K562 (cell line): ENCODE results near the gene CD14. TPM values are rescaled to one million over a fixed set of nuclear protein-coding genes. Genes with fewer than 3 reads are reported as not detected.

Source experiments
- ARHGAP35 ChIP-seq: fragments of 450-650 bp; IDR thresholded peaks from 2 replicates; pipeline ENCODE4 v1.6.1; 2018; ENCODE audit not compliant: partially characterized antibody
- ATF1 ChIP-seq, 2 experiments: fragments of 450-650 bp in 1 of 2; IDR thresholded peaks; 2 replicates each; pipeline ENCODE4 v1.6.1; 2016; ENCODE audit warnings: missing compliant biosample characterization in 1 of 2, missing genetic modification characterization in 1 of 2
- CBFA2T2 ChIP-seq: fragments of 450-650 bp; conservative IDR thresholded peaks from 2 replicates; pipeline ENCODE4 v1.6.1; 2017; ENCODE audit warnings: mild to moderate bottlenecking
- CEBPG ChIP-seq, 3 experiments: fragments of 200-800 bp in 1 of 3; sonication (Bioruptor generic) in 1 of 3; sonication (generic) in 1 of 3; formaldehyde crosslinking in 1 of 3; IDR thresholded peaks in 2 of 3; conservative IDR thresholded peaks in 1 of 3; 2 replicates each; pipeline versions ENCODE4 v1.6.1 to v1.8.0; 2016 to 2022; ENCODE audit warnings: missing compliant biosample characterization in 2 of 3, missing genetic modification characterization in 2 of 3, mild to moderate bottlenecking in 1 of 3, missing genetic modification reagents in 1 of 3
- EGR1 ChIP-seq: fragments of 450-650 bp; conservative IDR thresholded peaks from 2 replicates; pipeline ENCODE4 v1.6.1; 2017; ENCODE audit warnings: mild to moderate bottlenecking
- EP300 ChIP-seq: IDR thresholded peaks from 2 replicates; pipeline ENCODE4 v1.6.1; 2012; ENCODE audit warnings: low read length, improper control_type of control experiment
- L3MBTL2 ChIP-seq: fragments of 450-650 bp; IDR thresholded peaks from 2 replicates; pipeline ENCODE4 v1.6.1; 2016; ENCODE audit warnings: mild to moderate bottlenecking, moderate library complexity
- MAFK ChIP-seq: IDR thresholded peaks from 2 replicates; pipeline ENCODE4 v1.6.1; 2011; ENCODE audit warnings: low read length, improper control_type of control experiment
- NCOA2 ChIP-seq, 2 experiments: fragments of 450-650 bp; IDR thresholded peaks; 2 replicates each; pipeline ENCODE4 v1.6.1; 2018; ENCODE audit warnings: mild to moderate bottlenecking in 2 of 2, moderate library complexity in 1 of 2; ENCODE audit not compliant: partially characterized antibody in 2 of 2
- NEUROD1 ChIP-seq: fragments of 150-350 bp; IDR thresholded peaks from 2 replicates; pipeline ENCODE4 v1.6.1; 2014; ENCODE audit warnings: borderline replicate concordance, low read length, low read depth; ENCODE audit not compliant: partially characterized antibody
- RCOR1 ChIP-seq, 2 experiments: IDR thresholded peaks; 2 replicates each; pipeline ENCODE4 v1.6.1; 2012; ENCODE audit warnings: low read depth in 2 of 2, low read length in 2 of 2, borderline replicate concordance in 1 of 2, improper control_type of control experiment in 1 of 2
- RFX7 ChIP-seq: fragments of 250-450 bp; sonication (Bioruptor Pico); IDR thresholded peaks from 2 replicates; pipeline ENCODE4 v1.5.1; 2021; ENCODE audit warnings: mild to moderate bottlenecking
- STAT5A ChIP-seq: IDR thresholded peaks from 2 replicates; pipeline ENCODE4 v1.6.1; 2012; ENCODE audit warnings: low read length, inconsistent platforms, borderline replicate concordance
- TEAD1 ChIP-seq, 2 experiments: fragments of 450-650 bp in 1 of 2; sonication (generic) in 1 of 2; formaldehyde crosslinking; IDR thresholded peaks; 2 replicates each; pipeline versions ENCODE4 v1.4.0 to v1.8.0; 2020 to 2022; ENCODE audit warnings: mild to moderate bottlenecking in 2 of 2, missing genetic modification reagents in 1 of 2
- TOE1 ChIP-seq, 2 experiments: fragments of 450-650 bp in 1 of 2; sonication (generic) in 1 of 2; formaldehyde crosslinking in 1 of 2; IDR thresholded peaks; 2 replicates each; pipeline versions ENCODE4 v1.7.1 to v1.8.0; 2016 to 2022; ENCODE audit warnings: borderline replicate concordance in 2 of 2, mild to moderate bottlenecking in 2 of 2, antibody characterized with exemption in 1 of 2, inconsistent platforms in 1 of 2, low read depth in 1 of 2, missing genetic modification reagents in 1 of 2, moderate library complexity in 1 of 2
- ZNF212 ChIP-seq: fragments of 450-650 bp; formaldehyde crosslinking; IDR thresholded peaks from 2 replicates; pipeline ENCODE4 v1.4.0; 2020; ENCODE audit warnings: mild to moderate bottlenecking
- polyA plus RNA-seq, 8 experiments: library from polyadenylated mRNA; depleted of rRNA in 4 of 8; stranded (reverse) in 5 of 8; unstranded in 3 of 8; fragments of >200 nt; fragmentation: Nextera tagmentation in 2 of 8; fragmentation: Illumina TruSeq in 1 of 8; extraction: Ambion mirVana in 2 of 8; extraction: Trizol in 1 of 8; gene quantifications; 2 replicates each; pipeline versions ENCODE4 v1.2.1 to v1.2.3, GENCODE V29; 2011 to 2014; ENCODE audit warnings: inconsistent platforms in 1 of 8, missing spikeins in 1 of 8
- total RNA-seq, 7 experiments: library from RNA; depleted of rRNA in 6 of 7; stranded (reverse); fragments of >200 nt in 6 of 7; fragmentation: Illumina TruSeq in 2 of 7; extraction: Trizol in 2 of 7; gene quantifications; 2 replicates each; pipeline versions ENCODE4 v1.2.1 to v1.2.3, GENCODE V29; 2011 to 2021; ENCODE audit warnings: low replicate concordance in 1 of 7
- TF ChIP-seq, protein P1 (sequence below): fragments of 200-800 bp; sonication (Bioruptor generic); IDR thresholded peaks from 2 replicates; pipeline ENCODE4 v1.6.1; 2016; ENCODE audit warnings: missing genetic modification characterization, missing compliant biosample characterization
- TF ChIP-seq, protein P2 (sequence below): sonication (generic); formaldehyde crosslinking; IDR thresholded peaks from 2 replicates; pipeline ENCODE4 v1.8.1; 2023; ENCODE audit warnings: mild to moderate bottlenecking, missing genetic modification reagents, moderate library complexity
- TF ChIP-seq, protein P3 (sequence below): sonication (generic); formaldehyde crosslinking; IDR thresholded peaks from 2 replicates; pipeline ENCODE4 v1.8.1; 2023; ENCODE audit warnings: mild to moderate bottlenecking, missing genetic modification reagents

CD14 gene
- total and polyA plus RNA-seq, 9 of the 15 experiments (the other 6 are each of a cell fraction or from before 2014, with no cell fraction given) = 0.07 to 0.47 (median 0.14) TPM; not detected in 2

DNA sequence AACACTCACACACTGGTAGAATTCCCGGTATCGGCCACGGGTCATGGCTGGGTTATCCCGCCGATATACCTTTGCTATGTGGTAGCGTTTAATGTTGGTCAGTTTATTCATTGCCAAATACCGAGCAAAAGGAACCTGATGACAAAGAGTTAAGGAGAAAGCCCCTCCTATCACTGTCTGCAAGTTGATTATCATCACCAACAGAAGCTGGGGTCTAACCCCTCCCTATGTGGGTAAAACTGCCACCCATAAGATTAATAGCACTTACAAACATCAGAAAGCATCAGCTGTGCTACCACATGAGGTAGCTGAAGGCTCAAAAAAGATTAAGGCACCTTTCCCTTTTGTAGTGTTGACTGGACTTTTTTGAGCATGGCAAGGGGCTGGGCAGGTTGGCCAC lies 46.0 kb upstream of the CD14 start (continued):
- TF ChIP-seq ZNF212 (CRISPR knock-in tag) = no peak
- TF ChIP-seq, protein P1, sequence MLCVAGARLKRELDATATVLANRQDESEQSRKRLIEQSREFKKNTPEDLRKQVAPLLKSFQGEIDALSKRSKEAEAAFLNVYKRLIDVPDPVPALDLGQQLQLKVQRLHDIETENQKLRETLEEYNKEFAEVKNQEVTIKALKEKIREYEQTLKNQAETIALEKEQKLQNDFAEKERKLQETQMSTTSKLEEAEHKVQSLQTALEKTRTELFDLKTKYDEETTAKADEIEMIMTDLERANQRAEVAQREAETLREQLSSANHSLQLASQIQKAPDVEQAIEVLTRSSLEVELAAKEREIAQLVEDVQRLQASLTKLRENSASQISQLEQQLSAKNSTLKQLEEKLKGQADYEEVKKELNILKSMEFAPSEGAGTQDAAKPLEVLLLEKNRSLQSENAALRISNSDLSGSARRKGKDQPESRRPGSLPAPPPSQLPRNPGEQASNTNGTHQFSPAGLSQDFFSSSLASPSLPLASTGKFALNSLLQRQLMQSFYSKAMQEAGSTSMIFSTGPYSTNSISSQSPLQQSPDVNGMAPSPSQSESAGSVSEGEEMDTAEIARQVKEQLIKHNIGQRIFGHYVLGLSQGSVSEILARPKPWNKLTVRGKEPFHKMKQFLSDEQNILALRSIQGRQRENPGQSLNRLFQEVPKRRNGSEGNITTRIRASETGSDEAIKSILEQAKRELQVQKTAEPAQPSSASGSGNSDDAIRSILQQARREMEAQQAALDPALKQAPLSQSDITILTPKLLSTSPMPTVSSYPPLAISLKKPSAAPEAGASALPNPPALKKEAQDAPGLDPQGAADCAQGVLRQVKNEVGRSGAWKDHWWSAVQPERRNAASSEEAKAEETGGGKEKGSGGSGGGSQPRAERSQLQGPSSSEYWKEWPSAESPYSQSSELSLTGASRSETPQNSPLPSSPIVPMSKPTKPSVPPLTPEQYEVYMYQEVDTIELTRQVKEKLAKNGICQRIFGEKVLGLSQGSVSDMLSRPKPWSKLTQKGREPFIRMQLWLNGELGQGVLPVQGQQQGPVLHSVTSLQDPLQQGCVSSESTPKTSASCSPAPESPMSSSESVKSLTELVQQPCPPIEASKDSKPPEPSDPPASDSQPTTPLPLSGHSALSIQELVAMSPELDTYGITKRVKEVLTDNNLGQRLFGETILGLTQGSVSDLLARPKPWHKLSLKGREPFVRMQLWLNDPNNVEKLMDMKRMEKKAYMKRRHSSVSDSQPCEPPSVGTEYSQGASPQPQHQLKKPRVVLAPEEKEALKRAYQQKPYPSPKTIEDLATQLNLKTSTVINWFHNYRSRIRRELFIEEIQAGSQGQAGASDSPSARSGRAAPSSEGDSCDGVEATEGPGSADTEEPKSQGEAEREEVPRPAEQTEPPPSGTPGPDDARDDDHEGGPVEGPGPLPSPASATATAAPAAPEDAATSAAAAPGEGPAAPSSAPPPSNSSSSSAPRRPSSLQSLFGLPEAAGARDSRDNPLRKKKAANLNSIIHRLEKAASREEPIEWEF (CRISPR knock-in tag) = no peak
- no peak for TF ChIP-seq MAFK
- 0 out of 4 replicates have a peak, but pooled peaks of 1 of the 2 experiments have one; percentile 19 for TF ChIP-seq RCOR1 (IDR thresholded peaks at IDR 0.05; ENCODE audit: borderline replicate concordance in 1 of 2, low read depth in 2 of 2, low read length in 2 of 2)
- TF ChIP-seq TOE1 (IDR thresholded peaks at IDR 0.05; ENCODE audit: borderline replicate concordance) = no peak
- TF ChIP-seq TOE1 (CRISPR knock-in tag; IDR thresholded peaks at IDR 0.05; ENCODE audit: borderline replicate concordance, low read depth) = no peak
- peak; percentile 77 for TF ChIP-seq CBFA2T2
- no peak for TF ChIP-seq CEBPG (CRISPR knock-in tag; IDR thresholded peaks at IDR 0.05)
- TF ChIP-seq CEBPG (tag; conservative IDR thresholded peaks at IDR 0.05 in 1 of 2, IDR thresholded peaks at IDR 0.05 in 1 of 2) = no peak
- no peak for TF ChIP-seq ARHGAP35
- TF ChIP-seq NCOA2 (IDR thresholded peaks at IDR 0.05; ENCODE audit: partially characterized antibody in 2 of 2) = no peak
- TF ChIP-seq, protein P2, sequence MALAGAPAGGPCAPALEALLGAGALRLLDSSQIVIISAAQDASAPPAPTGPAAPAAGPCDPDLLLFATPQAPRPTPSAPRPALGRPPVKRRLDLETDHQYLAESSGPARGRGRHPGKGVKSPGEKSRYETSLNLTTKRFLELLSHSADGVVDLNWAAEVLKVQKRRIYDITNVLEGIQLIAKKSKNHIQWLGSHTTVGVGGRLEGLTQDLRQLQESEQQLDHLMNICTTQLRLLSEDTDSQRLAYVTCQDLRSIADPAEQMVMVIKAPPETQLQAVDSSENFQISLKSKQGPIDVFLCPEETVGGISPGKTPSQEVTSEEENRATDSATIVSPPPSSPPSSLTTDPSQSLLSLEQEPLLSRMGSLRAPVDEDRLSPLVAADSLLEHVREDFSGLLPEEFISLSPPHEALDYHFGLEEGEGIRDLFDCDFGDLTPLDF = no peak
- no peak for TF ChIP-seq RFX7 (CRISPR knock-in tag)
- peak; percentile 61; the same call in 1 of the 2 replicates for TF ChIP-seq STAT5A
- TF ChIP-seq EGR1 = no peak
- TF ChIP-seq, protein P3, sequence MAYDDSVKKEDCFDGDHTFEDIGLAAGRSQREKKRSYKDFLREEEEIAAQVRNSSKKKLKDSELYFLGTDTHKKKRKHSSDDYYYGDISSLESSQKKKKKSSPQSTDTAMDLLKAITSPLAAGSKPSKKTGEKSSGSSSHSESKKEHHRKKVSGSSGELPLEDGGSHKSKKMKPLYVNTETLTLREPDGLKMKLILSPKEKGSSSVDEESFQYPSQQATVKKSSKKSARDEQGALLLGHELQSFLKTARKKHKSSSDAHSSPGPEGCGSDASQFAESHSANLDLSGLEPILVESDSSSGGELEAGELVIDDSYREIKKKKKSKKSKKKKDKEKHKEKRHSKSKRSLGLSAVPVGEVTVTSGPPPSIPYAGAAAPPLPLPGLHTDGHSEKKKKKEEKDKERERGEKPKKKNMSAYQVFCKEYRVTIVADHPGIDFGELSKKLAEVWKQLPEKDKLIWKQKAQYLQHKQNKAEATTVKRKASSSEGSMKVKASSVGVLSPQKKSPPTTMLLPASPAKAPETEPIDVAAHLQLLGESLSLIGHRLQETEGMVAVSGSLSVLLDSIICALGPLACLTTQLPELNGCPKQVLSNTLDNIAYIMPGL = no peak
- peak; percentile 68; the same call in 1 of the 2 replicates for TF ChIP-seq EP300
- TF ChIP-seq L3MBTL2 = no peak
- no peak for TF ChIP-seq ATF1 (CRISPR knock-in tag; IDR thresholded peaks at IDR 0.05)
- no peak for TF ChIP-seq ATF1 (tag; IDR thresholded peaks at IDR 0.05)
- TF ChIP-seq NEUROD1 = no peak
- no peak for TF ChIP-seq TEAD1 (CRISPR knock-in tag; IDR thresholded peaks at IDR 0.05)
